Measurements from ENCODE around the gene SRR.
"Not testable (repeated sequence)": the region's sequence is repeated elsewhere in the genome, so short reads cannot be mapped to it uniquely, and the experiment has no call there.

The SRR gene

DNA sequence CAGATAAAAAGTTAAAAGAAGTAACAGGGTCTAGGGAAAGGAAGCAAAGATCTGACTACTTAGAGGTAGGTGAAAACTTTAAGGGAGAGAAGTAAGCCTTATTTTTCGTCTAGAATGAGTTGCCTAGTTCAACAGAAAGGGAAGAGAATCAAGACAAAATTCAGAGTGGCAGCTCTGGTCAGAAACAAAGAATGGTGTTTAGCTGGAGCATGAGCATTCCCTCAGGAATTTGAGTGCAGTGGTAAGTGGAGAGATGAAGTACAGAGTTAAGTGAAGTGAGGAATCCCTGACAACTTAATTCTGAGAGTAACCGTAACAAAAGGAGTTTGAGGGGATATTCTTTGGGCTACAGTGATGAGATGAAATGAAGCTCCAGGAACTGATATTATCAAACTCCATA lies 11.7 kb upstream of the SRR start:
- FAIRE-seq: no peak

DNA sequence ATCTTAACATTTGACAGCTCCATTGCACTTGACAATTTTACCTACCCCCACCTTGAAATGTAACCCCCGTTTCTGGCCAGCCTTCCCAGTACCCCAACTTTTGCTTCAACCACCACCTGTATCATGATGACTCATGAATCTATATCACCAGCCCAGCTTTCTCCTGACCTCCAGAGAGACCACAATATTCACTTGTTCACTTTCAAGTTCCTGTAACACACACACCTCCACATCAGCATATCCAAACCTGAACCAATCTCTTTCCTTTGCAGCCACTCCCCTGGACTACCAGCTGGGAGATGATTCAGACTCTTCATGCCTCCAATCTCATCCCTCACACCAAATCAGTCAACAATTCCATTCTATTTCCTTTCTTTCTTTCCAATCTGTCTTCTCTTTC lies 8.2 kb upstream of the SRR start:
- no peak for FAIRE-seq

DNA sequence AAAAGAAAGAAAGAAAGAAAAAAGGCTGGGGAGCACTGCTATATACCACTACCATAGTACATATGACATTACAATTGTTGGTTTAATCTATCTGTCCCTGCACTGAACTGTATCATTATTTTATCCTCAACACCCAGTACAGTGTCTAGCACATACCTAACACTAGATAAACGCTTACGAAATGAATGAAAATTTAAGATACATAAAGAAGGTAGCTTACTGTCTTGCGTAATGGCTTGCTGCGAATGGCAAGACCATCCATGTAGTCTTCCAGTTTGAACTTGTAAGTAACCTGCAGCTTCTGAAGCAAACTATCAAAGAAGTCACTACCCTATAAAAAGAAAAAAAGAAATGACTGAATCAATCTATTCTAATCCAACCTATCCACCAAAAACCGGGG lies 6.7 kb upstream of the SRR start:
- no peak for FAIRE-seq

DNA sequence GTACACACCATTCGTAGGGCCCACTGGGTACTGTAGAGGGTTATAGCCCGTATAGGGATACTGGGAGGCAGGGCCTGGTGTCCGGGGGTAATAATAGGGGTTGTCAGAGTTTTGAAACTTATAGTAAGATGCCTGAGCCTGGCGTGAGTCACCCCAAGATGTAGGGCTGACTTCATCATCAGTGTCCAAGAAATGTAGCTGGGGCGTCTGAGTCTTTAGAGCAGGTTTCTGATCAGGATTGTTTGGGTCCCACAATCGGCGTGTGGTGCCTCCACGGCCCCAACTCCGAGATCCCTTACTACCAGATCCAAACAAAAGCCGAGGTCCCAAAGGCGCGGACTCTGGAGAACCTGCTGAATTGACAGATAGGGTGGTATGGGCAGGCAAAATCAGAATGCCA lies 4.6 kb upstream of the SRR start:
- FAIRE-seq: no peak

DNA sequence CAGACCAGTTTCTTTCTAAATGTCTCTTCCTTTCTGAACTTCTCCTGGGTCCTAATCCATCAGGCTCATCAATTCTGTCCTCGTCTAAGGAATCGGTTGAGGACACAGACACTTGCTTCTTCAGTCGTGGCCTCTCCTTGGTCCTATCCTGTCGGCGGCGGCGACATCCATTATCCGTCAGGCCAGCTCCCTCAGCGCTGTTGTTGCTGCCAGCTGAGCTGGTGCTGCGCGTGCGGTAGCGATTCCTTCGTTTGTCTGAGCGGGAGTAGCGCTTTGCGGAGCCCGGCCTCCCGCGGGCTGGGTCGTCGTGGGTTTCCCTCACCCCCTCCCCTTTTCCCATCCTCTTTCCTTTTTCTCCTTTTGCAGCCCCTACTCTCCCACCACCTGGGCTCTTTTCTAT lies 4.0 kb upstream of the SRR start:
- FAIRE-seq: no peak

- no peak for FAIRE-seq
Observed at GRCh38 chr17:2302778-2303203, 959 bp upstream of the SRR start.

DNA sequence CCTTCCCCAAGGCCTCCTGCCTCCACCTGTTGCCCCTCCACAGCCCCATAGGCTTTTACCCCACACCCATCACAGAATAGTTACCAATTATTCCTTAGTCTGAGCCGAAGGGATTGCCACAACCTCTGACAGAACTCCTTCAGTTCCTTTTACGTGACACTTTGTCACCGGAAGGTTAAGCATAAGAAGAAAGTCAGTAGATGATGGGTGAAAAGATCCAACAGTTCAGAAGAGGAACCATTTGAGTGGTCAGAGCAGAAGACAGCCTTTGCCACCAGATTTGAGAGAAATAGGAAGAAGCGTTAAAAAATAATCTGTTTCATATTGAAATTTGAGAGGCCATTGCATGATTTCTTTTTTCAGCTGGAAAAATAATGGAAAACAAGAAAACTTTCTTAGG lies 1.2 kb downstream of the SRR start:
- FAIRE-seq: no peak

DNA sequence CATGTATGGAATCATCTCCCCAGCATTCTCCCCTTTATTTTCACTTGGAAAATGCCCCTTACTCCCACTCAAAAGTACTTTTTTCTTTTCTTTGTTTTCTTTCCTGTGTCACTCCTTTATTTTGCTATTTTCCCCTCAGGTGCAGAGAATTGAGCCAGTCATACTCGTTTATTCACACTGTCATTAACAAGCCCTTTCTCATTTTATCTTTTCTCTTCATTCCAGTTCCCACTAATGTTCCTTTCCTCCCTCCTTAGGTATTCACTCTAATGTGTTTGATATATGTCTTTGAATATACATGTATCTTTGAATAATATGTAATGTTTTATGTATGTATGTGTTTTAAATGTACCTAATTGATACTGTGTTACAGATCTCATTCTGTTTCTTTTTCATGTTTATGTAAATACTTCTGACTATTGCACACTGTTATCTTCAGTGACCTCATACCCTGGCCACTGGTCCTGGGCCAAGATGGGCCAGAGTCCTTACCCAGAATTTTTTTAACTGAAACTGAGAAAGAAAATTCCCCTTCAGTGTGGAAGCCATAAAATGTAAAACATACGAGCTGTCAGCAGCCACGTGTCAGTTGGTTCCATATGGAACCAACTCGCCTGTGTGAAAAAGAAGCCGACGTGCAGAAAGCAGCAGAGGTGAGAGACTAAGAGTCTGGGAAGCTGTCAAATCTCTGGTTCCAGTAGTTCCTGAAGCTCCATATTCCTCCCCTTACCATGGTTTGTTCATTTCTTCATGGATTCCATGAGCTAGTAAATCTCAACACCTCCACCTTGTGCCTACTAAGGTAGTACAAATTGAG lies 5.8 kb downstream of the SRR start:
- no peak for FAIRE-seq

DNA sequence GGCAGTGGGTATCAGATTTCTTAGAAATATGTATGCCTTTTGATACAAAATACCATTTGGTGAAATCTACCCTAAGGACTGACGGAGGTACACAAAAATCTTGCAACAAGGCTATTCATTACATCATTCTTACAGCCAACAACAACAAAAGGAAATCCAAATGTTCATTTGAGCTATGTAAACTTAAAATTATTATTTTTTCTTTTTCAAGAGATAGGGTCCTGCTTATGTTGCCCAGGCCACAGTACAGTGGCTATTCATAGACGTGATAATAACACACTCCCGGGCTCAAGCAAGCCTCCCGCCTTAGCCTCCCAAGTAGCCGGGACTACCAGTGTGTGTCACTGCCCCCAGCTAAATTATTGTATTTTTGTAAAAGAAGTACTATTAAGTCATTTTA lies 9.0 kb downstream of the SRR start:
- no peak for FAIRE-seq

- FAIRE-seq: not testable (repeated sequence)
Observed at GRCh38 chr17:2316916-2317205, 13.1 kb downstream of the SRR start.

DNA sequence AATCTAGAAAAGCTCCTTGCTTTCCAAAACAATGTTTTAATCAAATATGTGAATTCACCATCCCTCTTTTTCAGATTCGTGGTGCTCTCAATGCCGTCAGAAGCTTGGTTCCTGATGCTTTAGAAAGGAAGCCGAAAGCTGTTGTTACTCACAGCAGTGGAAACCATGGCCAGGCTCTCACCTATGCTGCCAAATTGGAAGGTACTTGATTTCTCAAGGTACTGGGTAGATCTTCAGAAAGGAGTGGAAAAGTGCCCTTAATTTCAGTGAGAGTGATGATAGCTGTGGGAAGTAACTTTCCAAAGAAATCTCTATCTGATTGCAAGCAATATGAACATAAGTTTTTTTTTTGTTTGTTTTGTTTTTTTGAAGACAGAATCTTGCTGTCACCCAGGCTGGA lies 14.0 kb downstream of the SRR start:
- FAIRE-seq: no peak

- FAIRE-seq: no peak
Observed at GRCh38 chr17:2319051-2319450, 15.3 kb downstream of the SRR start.

DNA sequence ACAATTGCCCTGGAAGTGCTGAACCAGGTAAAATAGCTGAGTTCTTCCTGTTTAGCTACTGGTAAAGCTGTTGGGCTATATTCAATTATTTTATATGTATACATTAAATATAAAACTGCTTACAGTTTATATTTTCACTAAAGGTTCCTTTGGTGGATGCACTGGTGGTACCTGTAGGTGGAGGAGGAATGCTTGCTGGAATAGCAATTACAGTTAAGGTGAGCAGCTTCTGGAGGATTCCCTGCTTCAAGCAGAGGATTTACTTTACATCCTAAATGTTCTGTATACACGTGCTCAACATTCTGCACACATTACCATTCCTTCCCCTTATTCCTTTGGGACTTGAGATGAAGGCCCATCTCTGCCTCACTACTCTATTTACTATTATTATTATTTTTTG lies 17.6 kb downstream of the SRR start:
- FAIRE-seq: no peak

- no peak for FAIRE-seq
Observed at GRCh38 chr17:2323629-2324314, 20.0 kb downstream of the SRR start.

- FAIRE-seq: no peak
Observed at GRCh38 chr17:2331303-2331702, 27.6 kb downstream of the SRR start.

GRCh38 chr17:2335726-2336214 lies 32.0 kb downstream of the SRR start:
- FAIRE-seq: no peak

GRCh38 chr17:2336215-2336851 lies 32.6 kb downstream of the SRR start, which contains the start of gene TSR1:
Gene TSR1, minus strand, starts transcription at chr17:2336457. Its CDS starts 30 bp downstream, at chr17:2336427.
- peak; percentile 80 for FAIRE-seq

DNA sequence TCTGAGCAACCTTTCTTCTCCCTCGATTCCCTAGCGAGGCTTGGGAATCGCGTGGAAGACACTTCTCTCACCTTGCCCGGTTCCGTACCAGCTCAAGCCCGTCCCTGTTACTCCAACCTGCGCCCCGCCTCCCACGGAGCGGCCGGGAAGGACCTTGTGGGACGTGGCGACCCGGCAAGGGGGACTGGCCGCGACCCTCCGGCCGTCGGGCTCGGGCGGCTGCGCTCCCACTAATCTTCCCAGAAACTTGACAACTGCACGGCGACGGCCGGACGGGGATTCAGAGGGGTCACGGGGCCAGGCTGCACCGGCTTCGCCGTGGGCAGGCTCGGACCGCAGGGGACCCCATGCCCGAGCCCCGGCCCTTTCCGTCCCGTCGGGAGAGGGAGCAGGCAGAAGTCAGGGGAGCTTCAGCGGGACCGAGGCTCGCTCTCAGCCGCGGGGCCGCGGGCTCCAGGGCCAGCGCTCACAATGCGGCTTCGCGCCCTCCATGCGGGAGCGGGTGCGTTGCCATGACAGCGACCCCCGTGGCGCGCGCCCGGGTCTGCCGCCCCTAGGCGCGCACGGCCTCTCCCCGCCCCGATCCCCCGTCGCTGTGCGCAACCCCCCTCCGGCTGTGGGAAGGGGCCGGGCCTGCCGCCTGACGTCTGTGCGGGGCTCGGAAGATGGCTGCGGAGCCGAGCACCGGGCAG lies 33.2 kb downstream of the SRR start, which contains the start of gene SGSM2:
Gene SGSM2 (plus strand): TSS at position 650 of the 692 bp plus-strand sequence. CDS start 188 bp downstream, outside the sequence.
- FAIRE-seq: no peak

DNA sequence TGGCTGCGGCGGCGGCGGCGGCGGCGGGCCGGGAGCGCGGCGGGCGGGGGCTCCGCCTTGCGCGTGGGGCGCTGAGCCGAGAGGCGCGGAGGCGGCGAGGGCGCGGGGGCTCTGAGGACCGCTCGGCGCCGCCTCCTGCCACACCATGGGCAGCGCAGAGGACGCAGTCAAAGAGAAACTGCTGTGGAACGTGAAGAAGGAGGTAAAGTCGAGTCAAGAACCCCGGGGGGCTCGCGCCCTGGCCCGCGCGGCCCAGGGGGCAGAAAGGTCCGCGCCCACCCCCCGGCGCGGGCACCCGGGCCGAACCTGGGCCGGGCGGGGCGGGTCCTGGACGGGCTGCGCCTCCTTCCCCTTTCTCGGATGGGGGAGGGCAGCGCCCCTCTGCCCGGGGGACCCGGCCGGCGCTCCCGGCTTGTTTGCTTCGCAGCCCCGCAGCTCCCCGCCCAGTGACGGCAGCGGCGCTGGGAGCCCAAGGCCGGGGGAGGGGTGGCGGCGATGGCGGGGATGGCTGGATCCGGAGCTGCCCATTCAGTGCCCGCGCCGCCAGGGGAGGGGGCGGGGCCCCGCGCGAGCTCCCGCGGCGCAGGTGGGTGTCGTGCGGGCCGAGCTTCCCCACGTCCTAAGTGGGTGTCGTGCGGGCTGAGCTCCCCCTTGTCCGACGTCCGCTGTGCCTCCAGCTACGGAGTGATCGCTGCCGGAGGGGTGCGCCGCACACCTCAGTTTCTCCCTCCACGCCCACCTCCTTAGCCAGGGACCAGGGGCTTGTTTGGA lies 34.0 kb downstream of the SRR start:
- FAIRE-seq: no peak

GRCh38 chr17:2338315-2338657 lies 34.5 kb downstream of the SRR start:
- no peak for FAIRE-seq

GRCh38 chr17:2343421-2343820 lies 39.7 kb downstream of the SRR start:
- FAIRE-seq: no peak

- no peak for FAIRE-seq
Observed at GRCh38 chr17:2344528-2344927, 40.8 kb downstream of the SRR start.

Measured in endometrium (tissue), 2 donors.